ENCODE data around the gene PDIA6. TPM values are rescaled to one million over a fixed set of nuclear protein-coding genes. Genes with fewer than 3 reads are reported as not detected.
"Not testable (repeated sequence)": the region's sequence is repeated elsewhere in the genome, so short reads cannot be mapped to it uniquely, and the experiment has no call there.

Gene PDIA6
- total RNA-seq, 1 experiment from 2014 or later: 149 TPM

- POLR2A ChIA-PET: no interaction called here
- TF ChIP-seq ZNF274 (IDR thresholded peaks at IDR 0.05; ENCODE audit: low read depth, low read length) (no peak), ATF3 (IDR thresholded peaks at IDR 0.05) (no peak), EZH2phosphoT487 (IDR thresholded peaks at IDR 0.05; ENCODE audit: borderline replicate concordance) (no peak), CEBPB (IDR thresholded peaks at IDR 0.05; ENCODE audit: low read depth) (no peak), JUND (IDR thresholded peaks at IDR 0.05) (no peak), POLR2AphosphoS5 (IDR thresholded peaks at IDR 0.05; ENCODE audit: low read depth, low read length) (no peak), POLR2A (IDR thresholded peaks at IDR 0.05; ENCODE audit: borderline replicate concordance, extremely low read depth, insufficient read depth, insufficient read length) (no peak), ZFX (IDR thresholded peaks at IDR 0.05) (no peak), TCF7L2 (IDR thresholded peaks at IDR 0.05; ENCODE audit: borderline replicate concordance, extremely low read depth, insufficient read depth, insufficient read length) (no peak)
- TF ChIP-seq, protein P1, sequence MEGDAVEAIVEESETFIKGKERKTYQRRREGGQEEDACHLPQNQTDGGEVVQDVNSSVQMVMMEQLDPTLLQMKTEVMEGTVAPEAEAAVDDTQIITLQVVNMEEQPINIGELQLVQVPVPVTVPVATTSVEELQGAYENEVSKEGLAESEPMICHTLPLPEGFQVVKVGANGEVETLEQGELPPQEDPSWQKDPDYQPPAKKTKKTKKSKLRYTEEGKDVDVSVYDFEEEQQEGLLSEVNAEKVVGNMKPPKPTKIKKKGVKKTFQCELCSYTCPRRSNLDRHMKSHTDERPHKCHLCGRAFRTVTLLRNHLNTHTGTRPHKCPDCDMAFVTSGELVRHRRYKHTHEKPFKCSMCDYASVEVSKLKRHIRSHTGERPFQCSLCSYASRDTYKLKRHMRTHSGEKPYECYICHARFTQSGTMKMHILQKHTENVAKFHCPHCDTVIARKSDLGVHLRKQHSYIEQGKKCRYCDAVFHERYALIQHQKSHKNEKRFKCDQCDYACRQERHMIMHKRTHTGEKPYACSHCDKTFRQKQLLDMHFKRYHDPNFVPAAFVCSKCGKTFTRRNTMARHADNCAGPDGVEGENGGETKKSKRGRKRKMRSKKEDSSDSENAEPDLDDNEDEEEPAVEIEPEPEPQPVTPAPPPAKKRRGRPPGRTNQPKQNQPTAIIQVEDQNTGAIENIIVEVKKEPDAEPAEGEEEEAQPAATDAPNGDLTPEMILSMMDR (IDR thresholded peaks at IDR 0.05 in 2 of 3, conservative IDR thresholded peaks at IDR 0.05 in 1 of 3; ENCODE audit: borderline replicate concordance in 1 of 3, insufficient read depth in 1 of 3, low read depth in 2 of 3, low read length in 2 of 3): no peak
These were observed 6.4 kb upstream of the PDIA6 start for GRCh38 chr2:10818984-10819383.

GRCh38 chr2:10818305-10818704, 5.7 kb upstream of the PDIA6 start:
- CTCF ChIA-PET: interaction anchor here (0.8 to 1.9 kb wide), 6 partner anchors 9 to 311 kb away, joined by 3 to 12 read pairs (median 4); no protein-coding TSS in a partner anchor
- H4K20me1 ChIP-seq (ENCODE audit: insufficient read depth); H3K9me2 ChIP-seq (ENCODE audit: insufficient read depth); H3K36me3 ChIP-seq (ENCODE audit: control insufficient read depth in 1 of 2, insufficient read depth in 2 of 2, low read length in 2 of 2); H3K9me3 ChIP-seq (ENCODE audit: control insufficient read depth in 1 of 2, insufficient read depth in 1 of 2, low read depth in 1 of 2, low read length in 2 of 2); H3K27me3 ChIP-seq (ENCODE audit: insufficient read depth, low read length); H3K9ac ChIP-seq (ENCODE audit: low read length); BruUV-seq (replicated peaks); H3K27ac ChIP-seq (ENCODE audit: low read depth, low read length); DNase-seq (ENCODE audit: low read depth, low spot score); H3K79me2 ChIP-seq (ENCODE audit: insufficient read depth, low read length); ATAC-seq; RAD21 ChIA-PET (ENCODE audit: low non-redundant PET in 1 of 2, low total read pairs in 2 of 2, uncharacterized antibody in 2 of 2, unreplicated experiment in 2 of 2); H3K4me3 ChIP-seq (replicated peaks in 1 of 2; ENCODE audit: low read depth in 1 of 2, low read length in 2 of 2); H3K4me2 ChIP-seq (ENCODE audit: low read length); H2AFZ ChIP-seq (ENCODE audit: low read depth, low read length, poor library complexity, severe bottlenecking); POLR2A ChIA-PET: not testable (repeated sequence)
- intact Hi-C loops (cut with micrococcal nuclease): loop anchor here (5.0 kb wide), 1 partner anchor 111 kb away; no protein-coding TSS in a partner anchor
- H3K4me1 ChIP-seq (ENCODE audit: control insufficient read depth in 1 of 2, insufficient read depth in 2 of 2, low read length in 2 of 2): peaks cover under 1 to 12% of the 10 kb centered on the region in 2 experiments; a peak in 3 of 4 replicates

More at GRCh38 chr2:10818984-10819383, 6.4 kb upstream of the PDIA6 start:
- BruUV-seq (replicated peaks): no TSS peak
- H2AFZ ChIP-seq (ENCODE audit: low read depth, low read length, poor library complexity, severe bottlenecking): no peak overlapping the region
- ChIA-PET CTCF (interaction anchor here (0.9 kb wide), 1 partner anchor 310 kb away, joined by 3 read pairs; no protein-coding TSS in a partner anchor), RAD21 (ENCODE audit: low non-redundant PET in 1 of 2, low total read pairs in 2 of 2, uncharacterized antibody in 2 of 2, unreplicated experiment in 2 of 2) (no interaction called here)
- no peak overlapping the region for H3K4me2 ChIP-seq (ENCODE audit: low read length)
- no peak overlapping the region for H3K9ac ChIP-seq (ENCODE audit: low read length)
- H3K36me3 ChIP-seq (ENCODE audit: control insufficient read depth in 1 of 2, insufficient read depth in 2 of 2, low read length in 2 of 2): no peaks in the 10 kb centered on the region
- no peaks in the 10 kb centered on the region for H3K9me2 ChIP-seq (ENCODE audit: insufficient read depth)
- H4K20me1 ChIP-seq (ENCODE audit: insufficient read depth): no peaks in the 10 kb centered on the region
- ATAC-seq (no peak), DNase-seq (ENCODE audit: low read depth, low spot score) (no peak)
- H3K4me3 ChIP-seq (replicated peaks in 1 of 2; ENCODE audit: low read depth in 1 of 2, low read length in 2 of 2): no peak overlapping the region
- no peaks in the 10 kb centered on the region for H3K9me3 ChIP-seq (ENCODE audit: control insufficient read depth in 1 of 2, insufficient read depth in 1 of 2, low read depth in 1 of 2, low read length in 2 of 2)
- intact Hi-C loops (cut with micrococcal nuclease): loop anchor here (5.0 kb wide), 1 partner anchor 112 kb away; no protein-coding TSS in a partner anchor
- peaks cover 0 to 10% of the 10 kb centered on the region in 2 experiments; a peak in 2 of 4 replicates for H3K4me1 ChIP-seq (ENCODE audit: control insufficient read depth in 1 of 2, insufficient read depth in 2 of 2, low read length in 2 of 2)
- no peaks in the 10 kb centered on the region for H3K27me3 ChIP-seq (ENCODE audit: insufficient read depth, low read length)
- H3K27ac ChIP-seq (ENCODE audit: low read depth, low read length): no peak overlapping the region
- H3K79me2 ChIP-seq (ENCODE audit: insufficient read depth, low read length): no peaks in the 10 kb centered on the region
